GM19372 (cell line): ENCODE measurements around the gene LZTS3.
"Not testable (repeated sequence)": the region's sequence is repeated elsewhere in the genome, so short reads cannot be mapped to it uniquely, and the experiment has no call there.

Source experiments
- ATAC-seq: cut with Tn5 transposase; IDR thresholded peaks from one replicate; pipeline ENCODE4 v1.9.1; 2021; ENCODE audit warnings: mild to moderate bottlenecking, low read depth, moderate library complexity; ENCODE audit not compliant: unreplicated experiment

The LZTS3 gene

DNA sequence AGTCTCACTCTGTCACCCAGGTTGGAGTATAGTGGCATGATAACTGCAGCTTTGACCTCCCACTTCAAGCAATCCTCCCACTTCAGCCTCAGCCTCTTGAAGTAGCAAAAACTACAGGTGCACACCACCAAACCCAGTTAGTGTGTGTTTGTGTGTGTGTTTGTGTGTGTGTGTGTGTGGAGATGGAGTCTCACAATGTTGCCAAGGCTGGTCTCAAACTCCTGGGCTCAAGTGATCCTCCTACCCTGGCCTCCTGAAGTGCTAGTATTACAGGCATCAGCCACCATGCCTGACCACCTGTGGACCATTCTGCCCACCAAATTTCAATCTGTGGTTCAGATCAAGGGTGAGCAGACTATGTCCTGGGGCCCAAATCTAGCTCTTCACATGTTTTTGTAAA lies 22.4 kb downstream of the LZTS3 start:
- no peak for ATAC-seq

DNA sequence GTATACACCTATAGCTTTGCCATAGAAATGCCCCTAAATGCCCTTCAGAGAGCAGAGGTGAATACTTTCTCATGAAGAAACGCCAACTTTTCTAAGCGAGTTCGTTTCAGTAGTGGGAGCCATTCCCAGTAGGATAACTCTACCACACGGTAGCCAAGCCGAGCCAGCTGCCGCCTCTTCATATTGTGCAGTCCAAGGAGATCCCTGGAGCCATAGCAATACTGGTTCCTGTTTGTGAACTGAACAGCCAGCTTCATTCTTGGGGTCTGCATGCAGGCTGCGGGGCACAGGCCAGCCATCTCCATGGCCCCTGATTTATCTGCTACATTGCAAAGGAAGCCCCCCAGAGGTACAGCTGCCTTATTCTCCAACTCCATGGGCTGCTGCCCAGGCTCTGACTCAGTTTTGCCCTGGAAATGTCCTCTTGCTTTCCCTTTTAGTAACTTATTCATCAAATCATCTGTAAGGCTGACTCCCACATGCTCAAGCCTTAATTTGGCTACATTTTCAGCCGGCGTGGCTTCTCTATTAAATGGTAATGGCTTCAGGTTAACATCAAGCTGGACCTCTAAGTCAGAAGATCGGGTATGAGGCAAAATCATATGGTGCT lies 26.5 kb downstream of the LZTS3 start:
- no peak for ATAC-seq

DNA sequence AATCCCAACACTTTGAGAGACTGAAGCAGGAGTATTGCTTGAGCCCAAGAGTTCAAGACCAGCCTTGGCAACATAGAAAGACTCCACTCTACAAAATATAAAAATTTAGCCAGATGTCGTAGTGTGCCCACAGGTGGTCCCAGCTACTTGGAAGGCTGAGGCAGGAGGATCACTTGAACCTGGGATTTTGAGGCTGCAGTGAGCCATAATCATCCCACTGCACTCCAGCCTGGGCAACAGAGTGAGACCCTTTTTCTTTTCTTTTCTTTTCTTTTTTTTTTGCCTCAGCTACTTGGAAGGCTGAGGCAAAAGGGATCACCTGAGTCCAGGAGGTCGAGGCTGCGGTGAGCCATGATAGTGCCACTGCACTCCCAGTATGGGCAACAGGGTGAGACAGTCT lies 31.6 kb downstream of the LZTS3 start:
- ATAC-seq = no peak

DNA sequence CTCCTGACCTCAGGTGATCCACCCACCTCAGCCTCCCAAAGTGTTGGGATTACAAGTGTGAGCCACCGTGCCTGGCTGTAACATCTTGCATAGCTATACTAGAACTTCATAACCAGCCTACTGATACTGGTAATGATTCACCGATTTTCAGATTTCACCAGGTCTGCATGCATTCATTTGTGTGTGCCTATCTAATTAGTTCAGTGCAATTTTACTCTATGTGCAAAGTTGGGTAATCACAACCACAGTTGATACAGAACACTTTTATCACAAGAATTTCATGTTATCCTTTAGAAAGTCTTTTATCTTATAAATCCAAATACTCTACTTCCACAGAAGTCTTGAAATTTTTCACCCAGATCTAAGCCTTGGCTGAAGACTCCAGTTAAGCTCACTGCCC lies 35.9 kb downstream of the LZTS3 start:
- ATAC-seq = no peak

DNA sequence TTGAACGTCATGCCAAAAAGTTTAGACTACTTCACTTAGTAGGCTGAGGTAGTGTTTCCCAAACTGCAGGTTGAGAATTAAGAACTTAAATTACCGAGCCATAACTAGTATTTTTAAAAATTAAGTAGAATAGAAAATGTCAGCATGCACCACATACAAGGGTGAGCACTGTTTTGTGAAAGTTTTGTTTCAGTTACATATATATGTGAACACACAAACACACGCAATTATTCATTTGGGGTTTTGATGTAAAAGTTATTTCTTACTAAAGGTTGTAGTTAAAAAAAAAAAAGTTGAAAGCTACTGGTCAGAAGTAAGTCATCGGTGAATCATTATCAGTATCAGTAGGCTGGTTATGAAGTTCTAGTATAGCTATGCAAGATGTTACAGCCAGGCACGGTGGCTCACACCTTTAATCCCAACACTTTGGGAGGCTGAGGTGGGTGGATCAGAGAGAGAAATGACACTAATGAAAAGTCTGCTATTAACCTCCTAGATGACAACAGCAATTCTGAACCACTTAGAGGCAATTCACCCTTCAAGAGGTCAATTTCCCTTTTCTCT lies 37.8 kb downstream of the LZTS3 start:
- no peak for ATAC-seq

DNA sequence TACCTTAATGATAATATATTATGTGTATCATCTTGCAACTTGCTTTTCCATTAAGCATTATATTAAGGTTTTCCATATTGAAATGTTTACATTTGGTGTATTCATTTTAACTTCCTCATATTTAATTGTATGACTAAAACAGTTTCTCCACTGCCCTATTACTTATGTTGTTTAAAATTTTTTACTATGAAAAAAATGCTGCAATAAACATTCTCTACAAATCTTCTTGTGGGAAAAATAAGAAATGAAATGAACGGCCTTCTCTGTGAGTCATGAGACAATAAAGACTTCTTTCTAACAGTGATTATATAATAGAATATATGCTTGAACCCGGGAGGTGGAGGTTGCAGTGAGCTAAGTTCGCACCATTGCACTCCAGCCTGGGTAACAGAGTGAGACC lies 39.2 kb downstream of the LZTS3 start:
- no peak for ATAC-seq

DNA sequence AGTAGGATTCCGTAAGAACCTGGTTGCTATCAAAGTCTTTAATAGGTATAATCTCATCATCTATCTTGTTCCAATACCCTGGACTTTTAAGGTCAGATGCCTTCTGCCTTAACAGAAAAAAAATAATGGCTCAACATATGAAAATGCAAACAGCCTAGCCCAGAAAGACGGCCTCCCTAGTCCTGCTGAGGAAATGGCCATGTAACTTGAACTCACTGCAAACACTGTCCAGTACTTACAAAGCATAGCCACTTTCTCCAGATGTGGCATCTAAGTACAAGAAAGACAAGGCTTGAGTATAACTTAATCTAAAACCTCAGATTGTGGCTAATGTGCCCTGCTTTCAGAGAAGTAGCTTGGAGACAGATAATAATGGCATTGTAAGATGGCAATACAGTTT lies 40.2 kb downstream of the LZTS3 start:
- ATAC-seq = no peak

DNA sequence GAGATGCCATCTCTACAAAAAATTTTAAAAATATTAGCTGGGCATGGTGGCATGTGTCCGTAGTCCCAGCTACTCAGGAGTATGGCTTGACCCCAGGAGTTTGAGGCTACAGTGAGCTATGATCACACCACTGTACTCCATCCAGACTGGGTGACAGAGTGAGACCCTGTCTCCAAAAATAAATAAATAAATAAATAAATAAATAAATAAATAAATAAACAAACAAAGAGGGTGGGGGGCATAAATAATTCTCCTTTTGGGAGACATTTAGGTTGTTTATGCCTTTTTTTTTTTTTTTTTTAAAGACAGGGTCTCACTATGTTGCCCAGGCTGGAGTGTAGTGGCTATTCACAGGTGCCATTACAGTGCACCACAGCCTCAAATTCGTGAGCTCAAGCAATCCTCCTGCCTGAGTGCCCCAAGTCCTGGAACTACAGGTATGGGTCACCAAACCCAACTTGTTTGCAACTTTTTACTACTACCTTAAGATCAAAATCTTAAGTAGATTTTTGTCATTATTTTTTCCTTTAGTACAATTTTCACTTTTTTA lies 43.2 kb downstream of the LZTS3 start:
- no peak for ATAC-seq

DNA sequence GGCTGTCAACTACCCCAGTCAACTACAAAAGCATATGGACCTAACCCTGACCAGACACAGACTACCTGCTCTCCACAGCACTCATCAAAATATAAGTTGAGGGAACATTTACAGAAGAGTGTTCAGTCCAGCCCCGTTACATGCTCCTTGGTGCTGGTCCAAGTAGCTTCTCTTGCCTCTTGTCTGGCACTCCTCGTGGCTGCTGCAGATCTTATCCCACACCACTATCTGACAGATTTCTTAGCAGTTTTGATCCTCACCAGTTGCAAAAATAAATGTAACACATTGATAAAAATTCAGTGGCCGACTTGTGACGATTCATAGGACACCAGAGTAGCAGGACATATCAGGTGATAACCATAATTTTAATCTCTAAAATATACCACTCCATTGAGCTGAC lies 44.3 kb downstream of the LZTS3 start:
- ATAC-seq = no peak

DNA sequence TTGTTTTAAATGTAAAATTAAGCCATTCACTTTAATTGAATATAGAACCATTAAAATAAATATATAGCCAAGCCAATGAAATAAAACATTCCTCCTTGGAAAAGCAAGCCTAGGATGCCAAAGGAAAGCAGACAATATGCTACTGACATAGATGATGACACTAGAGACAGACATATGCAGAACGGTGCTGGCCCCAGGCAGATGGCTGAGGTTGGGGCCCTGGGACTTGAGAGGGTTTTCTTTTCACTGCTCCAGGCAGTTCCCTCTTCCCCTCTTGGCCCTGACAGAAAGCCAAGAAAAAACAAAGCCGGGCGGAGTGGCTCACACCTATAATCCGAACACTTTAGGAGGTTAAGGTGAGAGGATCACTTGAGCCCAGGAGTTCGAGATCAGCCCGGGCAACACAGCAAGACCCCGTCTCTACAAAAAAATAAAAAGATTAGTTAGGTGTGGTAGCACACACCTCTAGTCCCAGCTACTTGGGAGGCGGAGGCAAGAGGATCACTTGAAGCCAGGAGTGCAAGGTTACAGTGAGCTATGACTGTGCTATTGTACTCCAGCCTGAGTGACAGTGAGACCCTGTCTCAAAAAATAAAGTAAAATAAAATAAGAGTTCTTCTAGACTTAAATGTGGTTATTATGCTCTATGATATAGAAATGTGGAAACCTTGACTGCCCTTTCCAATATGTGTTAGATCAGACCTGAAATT lies 44.9 kb downstream of the LZTS3 start:
- ATAC-seq = no peak

DNA sequence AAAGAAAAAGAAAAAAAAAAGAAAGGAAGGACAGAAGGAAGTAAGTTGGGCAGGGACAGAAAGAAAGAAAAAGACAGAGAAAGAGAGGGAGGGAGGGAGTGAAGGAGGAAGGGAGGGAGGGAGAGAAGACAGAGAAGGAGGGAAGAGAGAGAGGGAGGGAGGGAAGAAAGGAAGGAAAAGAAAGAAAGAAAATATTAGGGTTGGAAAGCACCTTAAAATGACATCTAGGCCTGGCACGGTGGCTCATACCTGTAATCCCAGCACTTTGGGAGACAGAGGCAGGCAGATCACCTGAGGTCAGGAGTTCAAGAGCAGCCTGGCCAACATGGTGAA lies 46.9 kb downstream of the LZTS3 start:
- no peak for ATAC-seq

DNA sequence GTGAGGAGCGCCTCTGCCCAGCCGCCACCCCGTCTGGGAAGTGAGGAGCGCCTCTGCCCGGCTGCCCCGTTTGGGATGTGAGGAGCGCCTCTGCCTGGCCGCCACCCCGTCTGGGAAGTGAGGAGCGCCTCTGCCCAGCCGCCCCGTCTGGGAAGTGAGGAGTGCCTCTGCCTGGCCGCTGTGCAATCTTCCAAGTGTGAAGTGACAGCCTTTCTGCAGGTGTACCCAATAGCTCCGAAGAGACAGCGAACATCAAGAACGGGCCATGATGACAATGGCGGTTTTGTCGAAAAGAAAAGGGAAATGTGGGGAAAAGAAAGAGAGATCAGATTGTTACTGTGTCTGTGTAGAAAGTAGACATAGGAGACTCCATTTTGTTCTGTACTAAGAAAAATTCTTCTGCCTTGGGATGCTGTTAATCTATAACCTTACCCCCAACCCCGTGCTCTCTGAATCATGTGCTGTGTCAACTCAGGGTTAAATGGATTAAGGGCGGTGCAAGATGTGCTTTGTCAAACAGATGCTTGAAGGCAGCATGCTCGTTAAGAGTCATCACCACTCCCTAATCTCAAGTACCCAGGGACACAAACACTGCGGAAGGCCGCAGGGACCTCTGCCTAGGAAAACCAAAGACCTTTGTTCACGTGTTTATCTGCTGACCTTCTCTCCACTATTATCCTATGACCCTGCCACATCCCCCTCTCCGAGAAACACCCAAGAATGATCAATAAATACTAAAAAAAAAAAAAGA lies 47.4 kb downstream of the LZTS3 start:
- ATAC-seq = not testable (repeated sequence)

DNA sequence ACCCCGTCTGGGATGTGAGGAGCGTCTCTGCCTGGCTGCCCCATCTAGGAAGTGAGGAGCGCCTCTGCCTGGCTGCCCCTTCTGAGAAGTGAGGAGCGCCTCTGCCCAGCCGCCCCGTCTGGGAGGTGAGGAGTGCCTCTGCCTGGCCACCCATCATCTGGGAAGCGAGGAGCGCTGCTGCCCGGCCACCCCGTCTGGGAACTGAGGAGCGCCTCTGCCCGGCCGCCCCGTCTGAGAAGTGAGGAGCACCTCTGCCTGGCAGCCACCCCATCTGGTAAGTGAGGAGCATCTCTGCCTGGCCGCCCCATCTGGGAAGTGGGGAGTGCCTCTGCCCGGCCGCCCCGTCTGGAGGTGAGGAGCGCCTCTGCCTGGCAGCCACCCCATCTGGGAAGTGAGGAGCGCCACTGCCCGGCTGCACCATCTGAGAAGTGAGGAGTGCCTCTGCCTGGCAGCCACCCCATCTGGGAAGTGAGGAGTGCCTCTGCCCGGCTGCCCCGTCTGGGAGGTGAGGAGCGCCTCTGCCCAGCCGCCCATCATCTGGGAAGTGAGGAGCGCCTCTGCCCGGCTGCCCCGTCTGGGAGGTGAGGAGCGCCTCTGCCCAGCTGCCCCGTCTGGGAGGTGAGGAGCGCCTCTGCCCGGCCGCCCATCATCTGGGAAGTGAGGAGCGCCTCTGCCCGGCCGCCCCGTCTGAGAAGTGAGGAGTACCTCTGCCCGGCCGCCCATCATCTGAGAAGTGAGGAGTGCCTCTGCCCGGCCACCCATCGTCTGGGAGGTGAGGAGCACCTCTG lies 48.4 kb downstream of the LZTS3 start:
- not testable (repeated sequence) for ATAC-seq

DNA sequence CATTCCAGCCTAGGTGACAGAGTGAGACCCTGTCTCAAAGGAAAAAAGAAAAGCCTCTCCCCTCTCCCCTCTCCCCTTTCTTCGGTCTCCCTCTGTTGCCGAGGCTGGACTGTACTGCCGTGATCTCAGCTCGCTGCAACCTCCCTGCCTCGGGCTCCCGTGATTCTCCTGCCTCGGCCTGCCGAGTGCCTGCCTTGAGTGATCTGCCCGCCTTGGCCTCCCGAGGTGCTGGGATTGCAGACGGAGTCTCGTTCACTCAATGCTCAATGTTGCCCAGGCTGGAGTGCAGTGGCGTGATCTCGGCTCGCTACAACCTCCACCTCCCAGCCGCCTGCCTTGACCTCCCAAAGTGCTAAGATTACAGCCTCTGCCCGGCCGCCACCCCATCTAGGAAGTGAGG lies 49.2 kb downstream of the LZTS3 start:
- not testable (repeated sequence) for ATAC-seq

DNA sequence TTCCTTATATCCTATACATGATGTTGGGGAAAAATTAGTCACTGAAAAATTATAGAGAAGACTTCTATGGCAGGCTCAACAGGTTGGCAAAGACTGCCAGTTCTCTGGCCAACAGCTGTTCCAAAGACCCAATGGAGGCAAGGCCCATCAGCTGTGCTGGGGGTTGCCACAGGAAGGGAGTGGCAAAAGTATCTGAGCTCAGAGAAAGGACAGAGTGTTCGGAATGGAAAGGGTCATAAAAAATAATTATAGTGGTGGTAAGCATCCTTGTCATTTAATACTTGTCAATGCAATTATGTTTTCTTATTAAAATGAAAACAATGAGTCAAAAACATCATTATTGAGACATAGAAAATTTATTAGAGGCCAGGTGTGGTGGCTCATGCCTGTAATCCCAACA lies 49.8 kb downstream of the LZTS3 start:
- no peak for ATAC-seq

DNA sequence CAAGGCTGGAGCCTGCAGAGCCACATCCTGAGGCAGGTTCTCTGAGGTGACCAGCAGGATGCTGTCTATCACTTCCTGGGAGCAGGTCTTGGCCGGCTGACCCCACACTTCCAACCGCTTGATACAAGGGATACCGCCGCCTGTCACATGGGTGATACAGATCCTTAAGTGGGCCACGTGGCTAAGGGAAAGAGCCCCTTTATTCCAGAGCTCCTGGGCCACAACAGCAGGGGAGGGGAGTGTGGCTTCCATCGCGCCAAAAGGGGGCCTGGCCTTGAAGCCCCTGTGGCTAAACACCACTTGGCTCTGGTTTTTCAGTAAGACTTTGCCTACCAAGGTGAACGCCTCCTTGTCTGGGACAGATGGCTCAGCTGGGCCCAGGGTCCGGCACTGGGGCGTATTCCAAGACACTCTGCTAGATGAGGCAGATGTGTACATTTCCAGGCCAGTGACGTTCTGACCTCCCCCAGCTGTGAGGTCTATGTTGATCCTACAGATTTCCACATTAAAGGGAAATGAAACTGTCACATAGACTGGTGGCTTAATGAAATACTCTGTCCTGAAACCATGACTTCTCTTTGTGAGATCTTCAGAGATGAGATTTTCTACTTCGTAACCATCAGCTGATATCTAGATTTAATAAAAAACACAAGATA lies 51.3 kb downstream of the LZTS3 start:
- no peak for ATAC-seq

DNA sequence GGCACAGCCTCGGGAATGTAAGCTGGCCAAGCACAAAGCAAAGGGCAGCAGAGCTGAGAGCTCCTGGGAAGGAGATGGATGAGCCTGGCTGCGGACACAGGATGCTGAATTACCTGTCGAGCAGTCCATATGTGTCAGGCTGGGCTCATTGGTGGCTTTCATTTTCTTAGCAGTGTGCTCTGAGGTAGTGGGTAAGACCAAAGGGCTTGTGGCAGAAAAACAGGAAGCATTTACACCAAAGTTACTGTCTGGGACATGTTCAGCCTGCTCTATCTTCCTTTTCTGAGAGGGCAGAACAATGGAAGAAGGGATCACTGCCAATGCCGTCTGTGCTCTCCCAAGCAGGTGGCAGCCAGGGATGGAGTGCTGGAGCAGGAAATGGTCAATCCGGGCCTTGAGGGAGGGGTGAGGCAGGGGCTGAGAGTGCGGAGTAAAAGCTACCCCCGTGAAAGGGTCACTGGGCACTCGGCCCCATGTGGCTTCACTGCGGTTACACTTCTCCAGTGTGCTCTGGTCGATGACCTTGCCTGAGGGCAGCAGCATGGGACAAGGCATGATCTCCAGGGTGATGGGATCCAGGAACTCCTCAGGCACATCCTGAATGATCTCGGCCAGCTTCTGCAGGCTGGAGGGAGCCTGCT lies 52.0 kb downstream of the LZTS3 start:
- ATAC-seq = no peak

DNA sequence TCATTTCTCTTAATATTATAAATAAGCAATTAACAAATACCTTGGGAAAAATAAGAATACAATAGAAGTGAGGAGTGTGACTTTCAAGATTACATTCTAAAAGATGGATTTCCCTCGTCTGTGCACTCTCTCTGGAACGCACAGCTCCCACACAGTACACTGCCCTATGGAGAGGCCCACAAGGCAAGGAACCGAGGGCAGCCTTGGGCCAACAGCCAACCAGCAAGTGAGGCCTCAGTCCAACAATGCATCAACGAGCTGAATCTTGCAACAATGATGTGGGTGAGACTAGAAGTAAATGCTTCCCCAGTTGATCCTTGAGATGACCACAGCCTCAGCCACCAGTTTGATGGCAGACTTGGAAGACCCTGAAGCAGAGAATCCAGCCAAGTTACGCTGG lies 54.3 kb downstream of the LZTS3 start:
- ATAC-seq = no peak

DNA sequence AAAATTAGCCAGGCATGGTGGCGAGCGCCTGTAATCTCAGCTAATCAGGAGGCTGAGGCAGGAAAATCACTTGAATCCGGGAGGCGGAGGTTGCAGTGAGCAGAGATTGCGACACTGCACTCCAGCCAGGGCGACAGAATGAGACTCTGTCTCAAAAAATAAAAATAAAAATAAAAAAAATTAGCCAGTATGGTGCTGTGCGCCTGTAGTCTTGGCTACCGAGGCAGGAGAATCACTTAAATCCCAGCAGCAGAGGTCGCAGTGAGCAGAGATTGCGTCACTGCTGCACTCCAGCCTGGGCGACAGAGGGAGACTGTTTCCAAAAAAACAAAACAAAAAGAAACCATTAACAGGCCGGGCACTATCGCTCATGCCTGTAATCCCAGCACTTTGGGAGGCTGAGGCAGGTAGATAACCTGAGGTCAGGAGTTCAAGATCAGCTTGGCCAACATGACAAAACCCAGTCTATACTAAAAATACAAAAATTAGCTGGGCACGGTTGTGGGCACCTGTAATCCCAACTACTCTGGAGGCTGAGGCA lies 55.4 kb downstream of the LZTS3 start:
- ATAC-seq = not testable (repeated sequence)
